NCI-H2227 (cell line): ENCODE data around the gene SLC4A3.
"Not testable (repeated sequence)": the region's sequence is repeated elsewhere in the genome, so short reads cannot be mapped to it uniquely, and the experiment has no call there.

Source experiments
- DNase-seq: peaks from one replicate; lab custom pipeline; 2025; ENCODE audit not compliant: unreplicated experiment; lab: John Stamatoyannopoulos, UW

SLC4A3 gene

DNA sequence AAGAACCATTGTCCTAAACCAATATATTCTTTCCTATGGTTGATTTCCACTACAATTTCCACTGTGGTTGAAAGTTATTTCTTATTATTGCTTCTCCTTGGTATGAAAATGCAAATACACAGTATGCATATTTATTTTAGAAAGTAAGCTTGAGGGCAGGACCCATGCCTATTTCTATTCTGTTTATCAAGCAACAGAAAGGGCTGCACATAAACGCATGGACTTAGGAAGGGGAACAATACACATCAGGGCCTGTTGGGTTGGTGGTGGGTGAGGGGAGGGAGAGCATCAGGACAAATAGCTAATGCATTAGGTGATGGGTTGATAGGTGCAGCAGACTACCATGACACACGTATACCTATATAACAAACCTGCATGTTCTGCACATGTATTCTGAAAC, 20.7 kb downstream of the SLC4A3 start:
- DNase-seq, result no peak

GRCh38 chr2:219648963-219649362, 21.5 kb downstream of the SLC4A3 start:
- DNase-seq, result no peak

GRCh38 chr2:219650426-219651248, 23.2 kb downstream of the SLC4A3 start:
- no peak for DNase-seq

DNA sequence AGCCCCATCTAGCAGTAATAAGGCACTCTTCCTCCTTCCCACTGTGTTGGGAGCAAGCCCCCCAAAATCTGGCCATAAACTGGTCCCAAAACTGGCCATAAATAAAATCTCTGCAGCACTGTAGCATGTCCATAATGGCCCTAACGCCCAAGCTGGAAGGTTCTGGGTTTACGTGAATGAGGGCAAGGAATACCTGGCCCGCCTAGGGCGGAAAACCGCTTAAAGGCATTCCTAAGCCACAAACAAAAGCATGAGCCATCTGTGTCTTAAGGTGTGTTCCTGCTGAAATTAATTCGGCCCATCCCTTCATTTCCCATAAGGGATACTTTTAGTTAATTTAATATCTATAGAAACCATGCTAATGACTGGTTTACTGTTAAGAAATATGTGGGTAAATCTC, 24.2 kb downstream of the SLC4A3 start:
- DNase-seq, result not testable (repeated sequence)

DNA sequence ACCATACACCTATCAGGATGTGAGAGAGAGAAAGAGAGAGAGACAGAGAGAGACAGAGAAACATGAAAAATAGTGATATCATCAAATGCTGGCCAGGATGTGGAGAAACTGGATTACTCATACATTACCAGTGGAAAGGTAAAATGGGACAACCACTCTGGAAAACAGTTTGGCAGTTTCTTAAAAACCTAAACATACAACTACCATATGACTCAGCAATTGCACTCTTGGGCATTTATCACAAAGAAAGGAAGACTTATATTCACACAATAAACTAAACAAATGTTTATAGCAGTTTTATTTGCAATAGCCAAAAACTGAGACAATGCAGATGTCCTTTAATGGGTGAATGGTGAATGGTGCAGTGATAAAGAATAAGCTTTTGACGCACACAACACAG, 29.1 kb downstream of the SLC4A3 start:
- DNase-seq, result no peak

- DNase-seq, result no peak
Observed at GRCh38 chr2:219658196-219658846, 30.9 kb downstream of the SLC4A3 start.

- DNase-seq, result no peak
Observed at GRCh38 chr2:219658874-219659273, 31.4 kb downstream of the SLC4A3 start.

- DNase-seq, result peak; percentile 14
Observed at GRCh38 chr2:219661197-219661954, 33.9 kb downstream of the SLC4A3 start.

DNA sequence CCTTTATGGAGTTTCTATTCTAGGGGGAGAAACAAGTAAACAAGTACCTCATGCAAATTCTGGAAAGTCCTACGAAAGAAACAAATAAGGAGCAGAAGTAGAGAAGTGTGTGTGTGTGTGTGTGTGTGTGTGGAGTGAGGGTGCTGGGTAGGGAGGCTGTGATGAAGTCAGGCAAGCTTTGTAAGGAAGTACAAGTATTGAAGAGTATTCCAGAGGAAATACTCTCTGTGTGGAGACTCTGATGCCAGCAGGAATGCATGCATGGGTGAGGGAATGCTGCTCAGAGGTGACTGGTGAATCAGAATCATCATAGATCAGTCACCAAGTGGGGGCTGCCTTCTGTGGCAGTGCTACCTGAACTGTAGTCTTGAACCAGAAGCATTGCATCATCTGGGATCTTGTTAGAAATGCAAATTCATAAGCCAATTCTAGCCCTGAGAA, 34.5 kb downstream of the SLC4A3 start:
- no peak for DNase-seq

DNA sequence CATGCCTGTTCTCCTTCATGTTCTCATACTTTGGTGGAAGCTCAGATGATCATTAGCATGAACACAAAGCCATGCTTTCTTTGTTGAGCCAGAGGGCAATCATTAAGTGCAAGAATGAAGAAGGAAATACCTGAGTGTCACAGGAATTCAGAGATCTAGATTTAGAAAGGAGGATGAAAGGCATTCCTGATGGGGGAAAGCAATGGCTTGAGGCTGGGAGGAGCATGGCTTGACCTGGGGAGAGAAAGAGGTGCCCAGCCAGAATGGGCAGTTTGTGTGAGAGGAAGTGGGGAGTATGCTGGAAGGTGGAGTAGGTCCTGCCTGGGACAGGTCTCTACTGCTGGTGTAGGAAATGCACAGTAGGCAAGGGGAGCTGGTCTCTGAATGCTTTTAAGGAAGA, 35.1 kb downstream of the SLC4A3 start:
- DNase-seq, result no peak

- no peak for DNase-seq
Observed at GRCh38 chr2:219663116-219663762, 35.8 kb downstream of the SLC4A3 start.

GRCh38 chr2:219664041-219664440, 36.6 kb downstream of the SLC4A3 start:
- DNase-seq, result no peak

DNA sequence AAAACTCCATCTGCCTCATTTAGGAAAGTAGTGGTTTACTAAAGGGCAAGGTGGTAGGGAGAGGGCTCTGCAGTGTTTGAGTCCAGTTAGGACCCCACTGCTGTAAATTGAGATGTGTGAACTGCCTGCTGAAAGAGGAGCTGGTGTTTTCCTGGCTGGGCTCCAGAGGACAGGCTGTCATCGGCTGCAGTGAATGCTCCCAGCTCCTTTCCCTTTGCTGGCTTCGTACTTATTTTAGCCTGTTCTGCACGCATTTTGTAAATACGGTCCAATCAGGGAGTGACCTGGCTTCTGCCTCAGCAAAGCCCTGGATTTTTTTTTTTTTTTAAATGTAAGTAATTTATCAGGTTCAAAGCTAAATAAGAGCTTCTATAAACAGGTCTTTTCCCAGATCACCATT, 37.5 kb downstream of the SLC4A3 start:
- no peak for DNase-seq

- no peak for DNase-seq
Observed at GRCh38 chr2:219665926-219666325, 38.5 kb downstream of the SLC4A3 start.

- DNase-seq, result no peak
Observed at GRCh38 chr2:219668316-219668715, 40.9 kb downstream of the SLC4A3 start.

- DNase-seq, result no peak
Observed at GRCh38 chr2:219670386-219670785, 43.0 kb downstream of the SLC4A3 start.

- no peak for DNase-seq
Observed at GRCh38 chr2:219671279-219671678, 43.8 kb downstream of the SLC4A3 start.

- no peak for DNase-seq
Observed at GRCh38 chr2:219672406-219672805, 45.0 kb downstream of the SLC4A3 start.

- DNase-seq, result no peak
Observed at GRCh38 chr2:219675221-219675620, 47.8 kb downstream of the SLC4A3 start.

GRCh38 chr2:219676586-219676985, 49.2 kb downstream of the SLC4A3 start:
- DNase-seq, result no peak

GRCh38 chr2:219679041-219679440, 51.6 kb downstream of the SLC4A3 start:
- DNase-seq, result no peak
